MCF 10A (cell line): ENCODE results near the gene KRTAP6-2. TPM values are rescaled to one million over a fixed set of nuclear protein-coding genes. Genes with fewer than 3 reads are reported as not detected.

ENCODE experiments used
- BruUV-seq: library from RNA; stranded (reverse); fragments of 400-500 nt; replicated peaks from 2 replicates; lab custom pipeline; 2021; lab: Mats Ljungman, UMichigan
- CTCF ChIA-PET: fragments of 300-600 bp; sonication (Branson Sonifier 250); formaldehyde crosslinking; extraction: SDS; loops from one replicate; lab custom pipeline; 2021; ENCODE audit warnings: antibody characterized with exemption, inconsistent platforms; lab: Yijun Ruan, JAX
- POLR2A ChIA-PET: fragments of 300-600, 350-650 bp; sonication (Branson Sonifier 250); formaldehyde crosslinking; extraction: SDS; loops from one replicate; lab custom pipeline; 2020; ENCODE audit warnings: antibody characterized with exemption, inconsistent platforms; lab: Yijun Ruan, JAX
- DNase-seq: peaks from one replicate; pipeline ENCODE4 v3.0.0-alpha.2; 2018; ENCODE audit not compliant: unreplicated experiment
- H3K27ac Mint-ChIP-seq: one replicate; pipeline ENCODE4 v1.8.0; 2022; ENCODE audit warnings: mild to moderate bottlenecking, low read depth, mixed read lengths; ENCODE audit not compliant: unreplicated experiment
- H3K27me3 Mint-ChIP-seq: one replicate; pipeline ENCODE4 v1.8.0; 2022; ENCODE audit warnings: mixed read lengths; ENCODE audit not compliant: insufficient read depth, unreplicated experiment
- H3K36me3 Mint-ChIP-seq: one replicate; pipeline ENCODE4 v1.8.0; 2022; ENCODE audit warnings: mild to moderate bottlenecking, moderate library complexity, mixed read lengths; ENCODE audit not compliant: insufficient read depth, unreplicated experiment
- H3K4me1 Mint-ChIP-seq: one replicate; pipeline ENCODE4 v1.8.0; 2022; ENCODE audit warnings: mixed read lengths; ENCODE audit not compliant: insufficient read depth, unreplicated experiment
- H3K4me3 Mint-ChIP-seq: one replicate; pipeline ENCODE4 v1.8.0; 2022; ENCODE audit warnings: mild to moderate bottlenecking, moderate library complexity, mixed read lengths; ENCODE audit not compliant: unreplicated experiment
- H3K9me3 Mint-ChIP-seq: one replicate; pipeline ENCODE4 v1.8.0; 2022; ENCODE audit warnings: mixed read lengths; ENCODE audit not compliant: unreplicated experiment
- intact Hi-C: fragments of 100-400 bp; cut with micrococcal nuclease; formaldehyde crosslinking; loops from 2 replicates; pipeline ENCODE4 v1.14.1; 2022
- total RNA-seq: library from RNA; stranded (reverse); gene quantifications from 2 replicates; pipeline ENCODE4 v1.2.3, GENCODE V29; 2022
- TF ChIP-seq, protein P1 (sequence below): fragments of 200-600 bp; IDR thresholded peaks from one replicate; pipeline ENCODE4 v1.8.0; 2022; ENCODE audit warnings: antibody characterized with exemption, mild to moderate bottlenecking; ENCODE audit not compliant: unreplicated experiment

Gene KRTAP6-2
- total RNA-seq, 1 experiment from 2014 or later, result not detected

DNA sequence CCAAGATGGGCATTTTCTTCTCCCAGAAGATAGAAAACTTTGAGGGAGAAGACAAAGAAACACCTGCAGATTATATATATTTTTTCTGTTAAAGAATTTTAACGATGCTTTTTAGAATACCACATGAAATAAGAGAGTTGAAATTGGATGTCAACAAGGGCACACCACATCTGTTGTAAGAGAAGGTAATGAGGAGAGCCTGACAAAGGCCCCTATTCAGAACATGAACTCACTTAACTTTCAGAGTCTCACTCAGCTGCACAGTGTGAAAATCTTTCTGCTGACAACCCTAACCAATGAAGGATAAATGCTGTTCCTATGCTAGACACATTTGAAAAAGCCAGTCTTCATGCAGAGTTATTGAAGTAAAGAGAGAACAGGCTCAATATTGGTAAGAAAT is 15.8 kb downstream of the KRTAP6-2 start:
- intact Hi-C loops, result no loop called here
- Mint-ChIP-seq H3K27me3 (peaks cover 31% of the 10 kb centered on the region), H3K36me3 (no peaks in the 10 kb centered on the region), H3K9me3 (no peaks in the 10 kb centered on the region), H3K27ac (no peak overlapping the region), H3K4me1 (no peaks in the 10 kb centered on the region), H3K4me3 (no peak overlapping the region)
- BruUV-seq, result no TSS peak
- TF ChIP-seq, protein P1, sequence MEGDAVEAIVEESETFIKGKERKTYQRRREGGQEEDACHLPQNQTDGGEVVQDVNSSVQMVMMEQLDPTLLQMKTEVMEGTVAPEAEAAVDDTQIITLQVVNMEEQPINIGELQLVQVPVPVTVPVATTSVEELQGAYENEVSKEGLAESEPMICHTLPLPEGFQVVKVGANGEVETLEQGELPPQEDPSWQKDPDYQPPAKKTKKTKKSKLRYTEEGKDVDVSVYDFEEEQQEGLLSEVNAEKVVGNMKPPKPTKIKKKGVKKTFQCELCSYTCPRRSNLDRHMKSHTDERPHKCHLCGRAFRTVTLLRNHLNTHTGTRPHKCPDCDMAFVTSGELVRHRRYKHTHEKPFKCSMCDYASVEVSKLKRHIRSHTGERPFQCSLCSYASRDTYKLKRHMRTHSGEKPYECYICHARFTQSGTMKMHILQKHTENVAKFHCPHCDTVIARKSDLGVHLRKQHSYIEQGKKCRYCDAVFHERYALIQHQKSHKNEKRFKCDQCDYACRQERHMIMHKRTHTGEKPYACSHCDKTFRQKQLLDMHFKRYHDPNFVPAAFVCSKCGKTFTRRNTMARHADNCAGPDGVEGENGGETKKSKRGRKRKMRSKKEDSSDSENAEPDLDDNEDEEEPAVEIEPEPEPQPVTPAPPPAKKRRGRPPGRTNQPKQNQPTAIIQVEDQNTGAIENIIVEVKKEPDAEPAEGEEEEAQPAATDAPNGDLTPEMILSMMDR, result no peak
- DNase-seq, result no peak
- ChIA-PET CTCF (no interaction called here), POLR2A (interaction anchor here (0.6 kb wide), 1 partner anchor 1767 kb away, joined by 6 read pairs; no protein-coding TSS in a partner anchor)

- intact Hi-C loops, result no loop called here
Measured at GRCh38 chr21:30580132-30580531, 18.6 kb downstream of the KRTAP6-2 start.

DNA sequence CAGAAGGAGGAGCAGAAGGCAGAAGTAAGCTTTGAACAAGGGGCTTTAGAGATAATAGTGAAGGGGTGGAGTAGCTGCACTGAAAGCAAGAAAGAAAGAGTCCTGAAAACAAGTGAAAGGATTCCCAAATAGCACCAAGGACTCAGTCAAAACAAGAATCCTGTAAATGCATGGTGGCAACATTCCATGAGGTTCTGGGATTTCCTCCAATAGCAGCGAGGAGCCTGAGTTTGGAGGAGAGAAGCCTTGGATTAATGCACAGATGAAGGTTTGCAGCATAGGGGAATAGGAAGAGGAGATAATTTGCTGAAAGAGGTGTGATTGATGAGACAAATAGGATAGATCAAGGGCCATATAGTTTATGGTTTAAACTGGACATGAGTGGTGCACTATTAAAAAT is 19.4 kb downstream of the KRTAP6-2 start:
- TF ChIP-seq, protein P1, result no peak
- intact Hi-C loops, result no loop called here
- Mint-ChIP-seq H3K4me3 (no peak overlapping the region), H3K36me3 (no peaks in the 10 kb centered on the region), H3K27me3 (peaks cover 11% of the 10 kb centered on the region), H3K4me1 (no peaks in the 10 kb centered on the region), H3K9me3 (no peaks in the 10 kb centered on the region), H3K27ac (no peak overlapping the region)
- CTCF ChIA-PET, result no interaction called here
- no peak for DNase-seq
- POLR2A ChIA-PET, result no interaction called here
- BruUV-seq, result no TSS peak

More at GRCh38 chr21:30580132-30580531, 18.6 kb downstream of the KRTAP6-2 start:
- no peaks in the 10 kb centered on the region for H3K4me1 Mint-ChIP-seq
- no TSS peak for BruUV-seq
- H3K4me3 Mint-ChIP-seq, result no peak overlapping the region
- H3K36me3 Mint-ChIP-seq, result no peaks in the 10 kb centered on the region
- no peaks in the 10 kb centered on the region for H3K9me3 Mint-ChIP-seq
- no peak for DNase-seq
- H3K27ac Mint-ChIP-seq, result no peak overlapping the region
- TF ChIP-seq, protein P1, result no peak
- CTCF ChIA-PET, result interaction anchor here (0.9 kb wide), 1 partner anchor 42 kb away, joined by 3 read pairs; no protein-coding TSS in a partner anchor
- POLR2A ChIA-PET, result no interaction called here
- H3K27me3 Mint-ChIP-seq, result peaks cover 18% of the 10 kb centered on the region

DNA sequence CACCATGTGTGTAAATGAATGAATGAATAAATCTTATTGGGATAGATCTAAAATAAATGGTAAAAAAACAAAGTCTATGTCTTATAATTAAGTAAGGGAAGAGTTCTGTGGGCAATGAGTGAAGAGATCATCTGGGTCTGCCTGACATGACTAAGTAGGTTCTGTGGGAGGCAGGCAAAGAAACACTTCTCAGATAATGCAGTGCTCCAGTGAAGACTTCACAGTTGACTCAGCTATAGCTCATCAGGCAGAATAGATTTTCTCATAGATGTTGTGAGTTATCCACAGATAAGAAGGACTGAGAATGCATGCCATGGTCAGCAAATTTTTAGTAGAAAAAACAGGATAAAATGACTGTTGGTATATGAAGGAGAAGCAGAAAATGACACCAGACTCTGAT is 20.9 kb downstream of the KRTAP6-2 start:
- no peaks in the 10 kb centered on the region for H3K9me3 Mint-ChIP-seq
- H3K4me3 Mint-ChIP-seq, result no peak overlapping the region
- BruUV-seq, result no TSS peak
- no peak for DNase-seq
- ChIA-PET CTCF (no interaction called here), POLR2A (no interaction called here)
- no peaks in the 10 kb centered on the region for H3K36me3 Mint-ChIP-seq
- TF ChIP-seq, protein P1, result no peak
- no peaks in the 10 kb centered on the region for H3K4me1 Mint-ChIP-seq
- no peaks in the 10 kb centered on the region for H3K27me3 Mint-ChIP-seq
- no peak overlapping the region for H3K27ac Mint-ChIP-seq
- intact Hi-C loops, result no loop called here
